Measurements from ENCODE around the gene P2RX4.
"Not testable (repeated sequence)": the region's sequence is repeated elsewhere in the genome, so short reads cannot be mapped to it uniquely, and the experiment has no call there.

The P2RX4 gene

DNA sequence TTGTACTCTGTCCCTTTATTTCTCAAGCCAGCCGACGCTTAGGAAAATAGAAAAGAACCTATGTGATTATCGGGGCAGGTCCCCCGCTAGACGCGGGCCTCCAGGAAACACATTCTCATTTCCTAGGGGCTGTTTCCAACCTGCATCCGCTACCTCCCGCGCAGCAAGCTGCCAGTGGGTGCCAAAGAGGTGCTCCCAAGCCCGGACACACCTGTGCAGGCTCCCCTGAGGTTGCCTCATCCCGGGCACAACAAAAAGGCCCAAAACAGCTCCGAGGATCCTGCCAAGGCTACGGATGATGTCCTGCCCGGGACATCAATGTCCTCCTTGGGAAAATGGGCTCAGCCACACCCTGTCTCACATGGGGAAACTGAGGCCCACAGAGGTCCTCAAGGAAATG is 71.2 kb downstream of the P2RX4 start:
- not testable (repeated sequence) for H3K36me3 ChIP-seq (ENCODE audit: control insufficient read depth, insufficient read depth, low read length); H3K27ac ChIP-seq (ENCODE audit: insufficient read depth, low read length, poor library complexity, severe bottlenecking); H3K9me3 ChIP-seq (ENCODE audit: control insufficient read depth, low read length); H3K4me3 ChIP-seq (ENCODE audit: insufficient read depth, low read depth, low read length, poor library complexity, severe bottlenecking); H3K27me3 ChIP-seq (replicated peaks; ENCODE audit: control insufficient read depth, insufficient read depth, low read length, poor library complexity, severe bottlenecking); DNase-seq; H3K4me1 ChIP-seq (ENCODE audit: control insufficient read depth, insufficient read depth, low read length, poor library complexity, severe bottlenecking)

- Histone ChIP-seq H3K36me3 (ENCODE audit: control insufficient read depth, insufficient read depth, low read length) (no peaks in the 10 kb centered on the region), H3K4me3 (ENCODE audit: insufficient read depth, low read depth, low read length, poor library complexity, severe bottlenecking) (no peak overlapping the region), H3K9me3 (ENCODE audit: control insufficient read depth, low read length) (no peaks in the 10 kb centered on the region), H3K4me1 (ENCODE audit: control insufficient read depth, insufficient read depth, low read length, poor library complexity, severe bottlenecking) (no peaks in the 10 kb centered on the region), H3K27ac (ENCODE audit: insufficient read depth, low read length, poor library complexity, severe bottlenecking) (no peak overlapping the region), H3K27me3 (replicated peaks; ENCODE audit: control insufficient read depth, insufficient read depth, low read length, poor library complexity, severe bottlenecking) (no peaks in the 10 kb centered on the region)
- DNase-seq, result no peak
Observed at GRCh38 chr12:121282072-121282742, 72.3 kb downstream of the P2RX4 start.

DNA sequence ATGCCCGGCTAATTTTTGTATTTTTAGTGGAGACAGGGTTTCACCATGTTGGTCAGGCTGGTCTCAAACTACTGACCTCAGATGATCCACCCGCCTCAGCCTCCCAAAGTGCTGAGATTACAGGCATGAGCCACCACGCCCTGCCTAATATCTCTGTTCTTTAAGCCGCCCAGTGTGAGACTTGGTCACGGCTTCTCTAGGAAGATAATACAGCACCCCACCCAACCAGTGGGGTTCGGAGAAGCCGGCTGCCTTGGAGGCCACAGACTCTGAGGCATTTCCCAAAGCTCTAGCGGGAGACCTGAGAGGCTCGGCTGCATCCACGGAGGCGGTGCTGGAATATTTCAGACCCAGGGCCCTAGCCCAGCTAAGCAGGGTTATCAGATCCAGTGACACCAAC is 73.0 kb downstream of the P2RX4 start:
- H3K4me3 ChIP-seq (ENCODE audit: insufficient read depth, low read depth, low read length, poor library complexity, severe bottlenecking); H3K4me1 ChIP-seq (ENCODE audit: control insufficient read depth, insufficient read depth, low read length, poor library complexity, severe bottlenecking); DNase-seq; H3K27ac ChIP-seq (ENCODE audit: insufficient read depth, low read length, poor library complexity, severe bottlenecking); H3K36me3 ChIP-seq (ENCODE audit: control insufficient read depth, insufficient read depth, low read length); H3K27me3 ChIP-seq (replicated peaks; ENCODE audit: control insufficient read depth, insufficient read depth, low read length, poor library complexity, severe bottlenecking); H3K9me3 ChIP-seq (ENCODE audit: control insufficient read depth, low read length): not testable (repeated sequence)

GRCh38 chr12:121283388-121283787 is 73.5 kb downstream of the P2RX4 start:
- Histone ChIP-seq H3K27ac (ENCODE audit: insufficient read depth, low read length, poor library complexity, severe bottlenecking) (no peak overlapping the region), H3K27me3 (replicated peaks; ENCODE audit: control insufficient read depth, insufficient read depth, low read length, poor library complexity, severe bottlenecking) (no peaks in the 10 kb centered on the region), H3K36me3 (ENCODE audit: control insufficient read depth, insufficient read depth, low read length) (no peaks in the 10 kb centered on the region), H3K4me1 (ENCODE audit: control insufficient read depth, insufficient read depth, low read length, poor library complexity, severe bottlenecking) (no peaks in the 10 kb centered on the region), H3K9me3 (ENCODE audit: control insufficient read depth, low read length) (no peaks in the 10 kb centered on the region), H3K4me3 (ENCODE audit: insufficient read depth, low read depth, low read length, poor library complexity, severe bottlenecking) (no peak overlapping the region)
- no peak for DNase-seq
